Measurements from ENCODE around the gene BMPER. TPM values are rescaled to one million over a fixed set of nuclear protein-coding genes. Genes with fewer than 3 reads are reported as not detected.

Gene BMPER
- total and polyA plus RNA-seq, 10 of the 15 experiments (the other 5 are each of a cell fraction or from before 2014, with no cell fraction given), result 0.02 to 0.08 TPM; not detected in 8

GRCh38 chr7:34057136-34057535 lies 151.8 kb downstream of the BMPER start:
- intact Hi-C loops (cut with micrococcal nuclease; ENCODE audit: unreplicated experiment), result no loop called here
- Histone ChIP-seq H3K9me3 (replicated peaks; ENCODE audit: control insufficient read depth, insufficient read depth, low read length) (no peaks in the 10 kb centered on the region), H2AFZ (ENCODE audit: control insufficient read depth, low read depth, low read length) (no peak overlapping the region), H3K4me1 (ENCODE audit: control insufficient read depth, insufficient read depth, low read length) (no peaks in the 10 kb centered on the region), H3K27me3 (replicated peaks in 1 of 2; ENCODE audit: control insufficient read depth in 2 of 2, insufficient read depth in 2 of 2, low read length in 1 of 2) (no peaks in the 10 kb centered on the region), H3K79me2 (ENCODE audit: control insufficient read depth, insufficient read depth, low read length) (no peaks in the 10 kb centered on the region), H3K9ac (ENCODE audit: control insufficient read depth, insufficient read depth, low read length) (no peak overlapping the region), H3K27ac (ENCODE audit: control insufficient read depth, insufficient read depth) (no peak overlapping the region), H4K20me1 (ENCODE audit: control insufficient read depth, insufficient read depth) (no peaks in the 10 kb centered on the region), H3K4me2 (ENCODE audit: control insufficient read depth, insufficient read depth) (no peak overlapping the region), H3K36me3 (ENCODE audit: control insufficient read depth in 2 of 2, insufficient read depth in 2 of 2, low read length in 1 of 2) (no peaks in the 10 kb centered on the region), H3K4me3 (no peak overlapping the region)
- no peak for ATAC-seq
- CTCF ChIA-PET, result no interaction called here
- BruUV-seq (replicated peaks), result no TSS peak
- no peak for TF ChIP-seq IRF5 (IDR thresholded peaks at IDR 0.05; ENCODE audit: borderline replicate concordance)
- DNase-seq (ENCODE audit: low read depth, low spot score), result no peak
- RAD21 ChIA-PET (ENCODE audit: unreplicated experiment), result no interaction called here
- SMC1A ChIA-PET (ENCODE audit: uncharacterized antibody, unreplicated experiment), result no interaction called here
- POLR2A ChIA-PET, result no interaction called here
- in situ Hi-C loops (cut with MboI), result no loop called here
- FAIRE-seq, result no peak

GRCh38 chr7:34057956-34058355 lies 152.6 kb downstream of the BMPER start:
- H3K4me1 ChIP-seq (ENCODE audit: control insufficient read depth, insufficient read depth, low read length), result no peaks in the 10 kb centered on the region
- WGBS (ENCODE audit: insufficient coverage, insufficient replicate concordance, low lambda C conversion rate, missing lambda C conversion rate), result 51% methylated on average over 5 of the region's 5 CpGs
- H3K27ac ChIP-seq (ENCODE audit: control insufficient read depth, insufficient read depth), result no peak overlapping the region
- ChIA-PET POLR2A (no interaction called here), RAD21 (ENCODE audit: unreplicated experiment) (no interaction called here), SMC1A (ENCODE audit: uncharacterized antibody, unreplicated experiment) (interaction anchor here (0.6 to 0.8 kb wide), 2 partner anchors 10 to 1637 kb away, joined by 3 to 4 read pairs; no protein-coding TSS in a partner anchor), CTCF (interaction anchor here (0.6 kb wide), 1 partner anchor 300 kb away, joined by 4 read pairs; no protein-coding TSS in a partner anchor)
- no TSS peak for BruUV-seq (replicated peaks)
- H4K20me1 ChIP-seq (ENCODE audit: control insufficient read depth, insufficient read depth), result no peaks in the 10 kb centered on the region
- ATAC-seq (no peak), DNase-seq (ENCODE audit: low read depth, low spot score) (no peak), FAIRE-seq (no peak)
- intact Hi-C loops (cut with micrococcal nuclease; ENCODE audit: unreplicated experiment), result no loop called here
- no peak overlapping the region for H3K9ac ChIP-seq (ENCODE audit: control insufficient read depth, insufficient read depth, low read length)
- H3K27me3 ChIP-seq (replicated peaks in 1 of 2; ENCODE audit: control insufficient read depth in 2 of 2, insufficient read depth in 2 of 2, low read length in 1 of 2), result no peaks in the 10 kb centered on the region
- H3K36me3 ChIP-seq (ENCODE audit: control insufficient read depth in 2 of 2, insufficient read depth in 2 of 2, low read length in 1 of 2), result no peaks in the 10 kb centered on the region
- H3K4me3 ChIP-seq, result no peak overlapping the region
- in situ Hi-C loops (cut with MboI), result no loop called here
- no peaks in the 10 kb centered on the region for H3K9me3 ChIP-seq (replicated peaks; ENCODE audit: control insufficient read depth, insufficient read depth, low read length)
- H3K4me2 ChIP-seq (ENCODE audit: control insufficient read depth, insufficient read depth), result no peak overlapping the region
- no peak overlapping the region for H2AFZ ChIP-seq (ENCODE audit: control insufficient read depth, low read depth, low read length)
- H3K79me2 ChIP-seq (ENCODE audit: control insufficient read depth, insufficient read depth, low read length), result no peaks in the 10 kb centered on the region
- TF ChIP-seq, protein P1, sequence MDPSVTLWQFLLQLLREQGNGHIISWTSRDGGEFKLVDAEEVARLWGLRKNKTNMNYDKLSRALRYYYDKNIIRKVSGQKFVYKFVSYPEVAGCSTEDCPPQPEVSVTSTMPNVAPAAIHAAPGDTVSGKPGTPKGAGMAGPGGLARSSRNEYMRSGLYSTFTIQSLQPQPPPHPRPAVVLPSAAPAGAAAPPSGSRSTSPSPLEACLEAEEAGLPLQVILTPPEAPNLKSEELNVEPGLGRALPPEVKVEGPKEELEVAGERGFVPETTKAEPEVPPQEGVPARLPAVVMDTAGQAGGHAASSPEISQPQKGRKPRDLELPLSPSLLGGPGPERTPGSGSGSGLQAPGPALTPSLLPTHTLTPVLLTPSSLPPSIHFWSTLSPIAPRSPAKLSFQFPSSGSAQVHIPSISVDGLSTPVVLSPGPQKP (IDR thresholded peaks at IDR 0.05; ENCODE audit: low read depth, low read length), result no peak
- TF ChIP-seq MAX (IDR thresholded peaks at IDR 0.05; ENCODE audit: low read depth, low read length) (no peak), YBX1 (IDR thresholded peaks at IDR 0.05) (no peak), SREBF1 (IDR thresholded peaks at IDR 0.05; ENCODE audit: low read length) (no peak), KAT2A (conservative IDR thresholded peaks at IDR 0.05; ENCODE audit: control insufficient read depth, low read depth, low read length) (no peak), PAX5 (IDR thresholded peaks at IDR 0.05; ENCODE audit: borderline replicate concordance, low read depth, low read length) (no peak), CHD1 (IDR thresholded peaks at IDR 0.05; ENCODE audit: low read depth, low read length) (no peak), NR2F1 (conservative IDR thresholded peaks at IDR 0.05) (no peak), HDAC6 (IDR thresholded peaks at IDR 0.05; ENCODE audit: unreplicated experiment) (no peak), CREM (IDR thresholded peaks at IDR 0.05; ENCODE audit: low read depth) (no peak), MTA2 (IDR thresholded peaks at IDR 0.05; ENCODE audit: low read depth) (no peak), PAX8 (IDR thresholded peaks at IDR 0.05) (no peak), SKIL (IDR thresholded peaks at IDR 0.05; ENCODE audit: low read depth, poor library complexity, severe bottlenecking) (no peak), POLR2AphosphoS2 (IDR thresholded peaks at IDR 0.05; ENCODE audit: low read depth, low read length) (no peak), BRCA1 (IDR thresholded peaks at IDR 0.05; ENCODE audit: low read depth, low read length) (no peak)
